ENCODE data around the gene UTP25.

Gene UTP25

DNA sequence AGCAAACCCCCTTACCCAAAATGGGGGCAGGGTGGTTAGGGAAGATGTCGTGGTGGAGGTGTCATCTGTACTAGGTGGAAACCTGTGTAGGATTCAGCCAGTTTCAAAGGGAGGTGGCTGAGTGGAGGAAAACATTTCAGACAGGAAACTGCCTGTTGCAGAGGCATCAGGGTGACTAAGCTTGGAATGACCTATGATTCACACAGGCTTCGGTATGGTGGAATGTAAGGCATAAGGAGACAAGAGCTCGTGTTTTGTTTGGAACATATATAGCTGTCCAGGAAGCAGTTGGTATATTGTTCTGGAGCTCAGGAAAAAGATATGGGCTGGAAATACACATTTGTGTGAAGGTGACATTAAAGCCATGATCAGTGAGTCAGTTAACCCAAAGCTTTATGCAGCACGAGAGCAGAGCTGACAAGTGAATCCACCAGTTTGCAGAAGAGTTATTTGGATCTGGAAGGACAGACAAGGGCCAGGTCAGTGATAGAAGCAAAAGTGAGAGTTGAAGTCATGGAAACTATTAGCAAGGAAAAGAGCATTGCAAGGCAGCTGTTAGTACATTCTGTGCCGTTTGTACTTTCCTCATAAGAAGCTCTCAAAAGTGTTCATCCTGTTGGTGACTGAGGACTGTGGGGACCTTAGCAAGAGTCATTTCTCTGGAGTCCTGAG is 12.2 kb downstream of the UTP25 start:
- no peak for DNase-seq (ENCODE audit: low spot score)

DNA sequence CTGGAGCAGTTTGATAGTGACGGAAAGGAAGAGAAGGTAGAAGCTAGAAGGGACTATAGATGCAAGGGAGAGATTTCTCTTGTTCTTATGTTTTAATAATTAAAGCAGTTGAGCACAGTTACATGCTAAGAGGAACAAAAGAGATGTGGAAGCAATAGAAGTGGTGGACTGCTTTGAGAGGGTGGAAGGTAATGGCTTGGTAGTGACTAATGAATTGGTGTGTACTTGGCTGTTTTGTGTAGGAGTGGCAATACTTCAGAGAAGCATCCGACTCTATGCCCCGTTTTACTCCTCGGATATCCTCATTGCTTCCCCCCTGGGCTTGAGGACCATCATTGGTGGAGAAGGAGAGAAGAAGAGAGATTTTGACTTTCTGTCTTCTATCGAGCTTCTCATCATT is 12.8 kb downstream of the UTP25 start:
- no peak for DNase-seq (ENCODE audit: low spot score)

GRCh38 chr1:209844695-209845407 is 17.1 kb downstream of the UTP25 start:
- DNase-seq (ENCODE audit: low spot score): no peak

DNA sequence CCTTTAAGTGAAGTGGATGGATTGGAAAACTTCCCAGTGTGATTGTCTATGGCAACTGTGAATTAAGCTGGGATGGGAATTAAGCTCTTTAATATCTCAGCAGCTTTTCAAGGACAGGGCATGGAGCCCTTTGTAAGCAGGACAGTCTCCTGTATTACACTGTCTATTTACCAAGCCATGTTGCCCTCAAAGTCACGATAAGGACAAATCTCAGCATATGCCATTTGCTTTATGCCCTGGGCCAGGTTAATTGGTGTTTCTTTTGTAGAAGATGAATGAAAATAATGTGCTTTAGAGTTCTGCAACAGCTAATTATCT is 17.6 kb downstream of the UTP25 start:
- DNase-seq (ENCODE audit: low spot score): no peak

GRCh38 chr1:209849388-209849787 is 21.6 kb downstream of the UTP25 start:
- no peak for DNase-seq (ENCODE audit: low spot score)

DNA sequence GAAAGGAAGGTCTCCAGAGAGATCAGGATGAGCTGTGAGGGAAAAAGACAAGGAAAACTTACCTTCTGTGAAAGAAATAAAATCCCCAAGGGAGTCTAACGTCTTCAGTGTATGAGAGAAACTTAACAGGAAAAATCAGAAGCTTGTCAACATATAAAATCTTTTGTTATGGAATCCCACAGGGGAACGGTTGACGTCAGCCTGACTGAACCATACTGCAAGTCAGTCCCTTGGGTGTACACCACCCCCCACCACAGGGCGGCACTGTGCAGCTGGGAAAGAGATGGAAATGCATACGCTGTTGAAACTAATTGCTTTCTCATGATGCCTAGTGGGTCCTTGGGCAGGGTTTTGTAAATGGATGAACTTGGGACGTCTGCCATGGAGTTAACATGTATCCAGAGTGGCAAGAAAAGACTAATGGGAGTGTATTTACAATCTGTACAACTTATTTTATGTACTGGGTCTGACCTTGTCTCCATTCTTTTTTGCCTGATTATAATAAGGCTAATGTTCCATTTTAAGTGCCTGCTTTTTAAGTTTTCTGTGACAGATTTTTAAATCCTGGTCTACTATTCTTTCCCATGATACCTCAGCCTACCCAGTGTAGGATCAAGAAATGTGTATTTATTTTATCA is 22.7 kb downstream of the UTP25 start:
- DNase-seq (ENCODE audit: low spot score): peak; percentile 68

DNA sequence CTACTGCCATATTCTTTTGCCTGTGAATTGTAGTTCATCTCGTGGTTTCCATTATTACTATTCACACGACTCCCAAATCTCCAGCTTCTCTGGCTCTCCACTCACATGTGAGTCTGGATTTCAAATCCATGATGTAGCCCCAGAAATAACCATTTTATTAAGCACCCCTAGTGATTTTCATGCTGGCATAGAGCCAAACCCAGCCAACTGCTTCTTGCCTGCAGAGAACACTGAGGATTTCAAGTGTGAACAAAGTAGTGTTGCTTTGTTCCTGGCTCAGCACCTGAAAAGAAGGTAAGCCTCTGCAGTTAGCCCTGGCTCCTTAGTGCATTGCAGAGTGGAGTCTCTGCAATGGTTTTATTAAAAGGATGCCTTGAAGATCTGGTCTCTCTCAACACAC is 25.9 kb downstream of the UTP25 start:
- DNase-seq (ENCODE audit: low spot score): no peak

GRCh38 chr1:209854196-209854595 is 26.4 kb downstream of the UTP25 start:
- no peak for DNase-seq (ENCODE audit: low spot score)

- DNase-seq (ENCODE audit: low spot score): no peak
These were observed 27.2 kb downstream of the UTP25 start for GRCh38 chr1:209855006-209855405.

GRCh38 chr1:209855623-209856022 is 27.9 kb downstream of the UTP25 start:
- no peak for DNase-seq (ENCODE audit: low spot score)

GRCh38 chr1:209858561-209859103 is 30.9 kb downstream of the UTP25 start:
- no peak for DNase-seq (ENCODE audit: low spot score)

DNA sequence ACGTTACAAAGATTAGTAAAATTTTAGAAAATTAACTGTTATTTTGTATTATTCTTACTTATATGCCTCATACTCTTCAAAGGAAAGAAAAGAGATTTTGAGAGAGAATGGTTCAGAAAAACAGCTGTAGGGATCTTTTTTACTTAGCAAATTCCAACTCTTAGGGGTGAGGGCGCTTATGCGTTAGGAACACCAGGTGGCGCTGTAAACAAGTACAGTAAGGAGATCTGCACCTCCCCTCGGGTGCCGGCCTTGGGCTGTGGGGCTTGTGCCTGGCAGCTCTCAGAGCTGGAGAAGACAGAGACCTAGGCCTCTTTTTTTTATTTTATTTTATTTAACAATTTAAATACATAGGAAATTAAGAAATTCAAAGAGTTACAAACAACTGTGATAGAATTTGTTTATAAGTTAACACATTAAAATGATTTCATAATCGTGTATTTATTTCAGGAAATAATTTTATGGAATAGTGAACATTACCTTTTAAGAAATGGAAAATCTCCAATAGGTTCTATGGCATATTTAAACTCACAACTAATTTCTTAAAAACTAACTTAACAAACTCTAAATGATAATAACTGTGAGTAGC is 32.6 kb downstream of the UTP25 start:
- peak; percentile 83 for DNase-seq (ENCODE audit: low spot score)

GRCh38 chr1:209861242-209861641 is 33.5 kb downstream of the UTP25 start:
- DNase-seq (ENCODE audit: low spot score): no peak

DNA sequence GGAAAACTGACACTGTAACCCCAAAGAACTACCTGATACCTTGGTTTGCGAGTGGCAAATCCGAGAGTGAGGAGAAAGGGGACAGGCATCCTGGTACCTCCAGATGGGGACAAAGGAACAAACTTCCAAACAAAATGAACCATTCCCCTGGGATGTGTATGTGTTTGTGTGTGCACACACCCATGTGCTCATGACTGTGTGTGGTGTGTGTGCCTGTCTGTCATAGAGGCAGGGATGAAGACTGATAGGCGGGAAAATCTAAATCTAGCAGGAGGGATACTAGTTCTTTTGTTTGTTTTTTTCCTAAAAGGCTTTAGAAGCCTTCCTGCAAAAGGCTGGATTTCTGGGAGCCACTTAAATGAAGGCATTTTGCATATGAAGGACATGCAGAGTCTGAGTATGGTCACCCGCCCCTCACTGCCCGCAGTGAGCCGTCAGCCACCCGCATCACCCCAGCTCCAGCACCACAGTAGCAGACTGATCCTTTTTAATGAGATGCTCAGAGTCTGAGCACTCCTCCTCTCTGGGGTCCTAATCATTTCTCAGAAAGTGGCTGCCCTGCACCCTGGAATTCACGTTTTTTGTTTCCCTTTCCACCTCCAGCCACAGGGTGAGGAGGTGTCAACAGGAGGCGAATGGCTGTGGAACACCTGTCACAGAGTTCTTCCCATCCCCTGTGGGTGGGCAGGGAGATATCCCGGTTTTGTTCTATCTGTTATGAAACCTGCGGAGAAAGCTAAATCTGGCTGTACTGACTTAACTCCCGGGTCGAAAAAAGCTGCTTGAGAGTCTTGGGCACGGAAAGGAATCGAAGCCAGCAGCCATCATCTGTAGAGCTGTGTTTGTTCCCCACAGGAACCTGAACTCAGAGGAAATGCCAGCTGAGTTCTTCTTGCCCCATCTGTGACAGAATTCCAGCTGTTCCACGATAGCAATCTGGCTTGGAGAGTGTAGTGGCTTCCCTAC is 34.9 kb downstream of the UTP25 start:
- no peak for DNase-seq (ENCODE audit: low spot score)

GRCh38 chr1:209863766-209864485 is 36.2 kb downstream of the UTP25 start:
- no peak for DNase-seq (ENCODE audit: low spot score)

DNA sequence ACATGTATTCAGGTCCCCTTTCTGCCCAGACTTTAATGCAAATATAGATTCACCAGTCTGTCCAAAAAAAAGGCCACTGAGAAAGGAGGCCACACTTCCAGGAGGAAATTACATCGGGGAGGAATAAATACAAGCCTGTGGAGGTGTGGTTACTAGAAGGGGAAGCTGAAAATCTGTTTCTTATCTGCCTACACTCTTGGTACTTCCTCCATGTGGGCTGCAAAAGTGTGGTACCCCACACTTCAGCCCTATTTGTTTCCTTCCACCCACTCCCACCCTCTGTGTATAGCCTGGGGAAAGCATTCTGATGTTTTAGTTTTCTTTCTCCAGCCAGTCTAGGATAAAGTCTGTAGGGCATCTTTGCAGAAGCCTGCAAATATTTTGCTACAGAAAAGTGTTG is 38.4 kb downstream of the UTP25 start:
- no peak for DNase-seq (ENCODE audit: low spot score)

- DNase-seq (ENCODE audit: low spot score): no peak
These were observed 41.7 kb downstream of the UTP25 start for GRCh38 chr1:209869291-209870149.

DNA sequence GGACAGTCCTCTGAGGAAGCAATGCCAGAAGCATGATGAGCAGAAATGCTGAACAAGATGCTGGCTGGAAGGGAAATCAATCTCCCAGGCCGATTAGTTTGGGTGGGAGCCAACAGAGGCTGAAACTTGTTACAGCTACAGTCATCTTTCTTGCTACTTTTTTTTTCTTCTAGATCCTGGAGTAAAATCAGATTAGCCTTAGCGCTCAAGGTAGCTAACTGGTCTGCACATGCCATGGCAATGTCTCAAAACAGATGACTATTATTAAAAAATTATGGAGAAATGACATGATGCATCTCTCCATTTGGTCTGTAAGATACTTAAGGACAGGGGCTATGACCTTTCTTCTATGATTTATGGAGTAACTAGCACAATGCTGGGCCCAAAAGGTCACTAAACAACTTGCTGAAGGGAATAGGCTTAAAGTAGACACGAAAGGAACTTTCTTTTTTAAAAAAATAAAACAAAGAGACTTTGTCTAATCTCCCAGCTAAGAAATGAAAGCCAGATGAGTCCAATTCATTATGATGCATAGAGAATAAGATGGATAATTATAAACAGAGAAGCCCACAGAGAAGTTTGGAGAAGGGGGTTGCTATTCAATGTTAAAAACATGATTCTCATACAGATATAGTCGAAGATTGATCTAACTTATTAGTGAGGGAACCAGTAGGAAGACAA is 42.5 kb downstream of the UTP25 start:
- no peak for DNase-seq (ENCODE audit: low spot score)

DNA sequence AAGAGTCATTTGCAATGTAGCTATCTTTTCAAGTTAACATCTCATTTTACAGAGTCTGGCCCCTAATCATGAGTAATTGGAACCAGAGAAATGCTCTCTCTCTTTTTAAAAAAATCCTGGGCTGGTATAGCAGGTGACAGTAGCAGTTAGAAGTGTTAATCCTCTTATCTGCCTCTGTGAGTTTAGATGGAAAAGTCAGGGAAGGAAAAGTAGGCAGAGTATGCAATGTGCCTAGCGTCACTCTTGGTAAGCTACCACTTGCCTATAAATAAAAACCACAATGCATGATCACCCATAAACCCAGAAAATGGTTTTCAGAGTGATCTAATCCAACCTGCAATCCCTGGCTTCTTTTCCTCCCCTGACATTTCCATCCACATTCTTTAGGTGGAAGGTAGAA is 43.2 kb downstream of the UTP25 start:
- no peak for DNase-seq (ENCODE audit: low spot score)
